PC-9 (cell line): ENCODE measurements around the gene R3HCC1L. TPM values are rescaled to one million over a fixed set of nuclear protein-coding genes. Genes with fewer than 3 reads are reported as not detected.

Experiments
- BruUV-seq: library from RNA; stranded (reverse); fragments of 400-500 nt; replicated peaks from 2 replicates; lab custom pipeline; 2021; lab: Mats Ljungman, UMichigan
- CTCF ChIA-PET: fragments of 300-600 bp; sonication (Branson Sonifier 250); formaldehyde crosslinking; loops from one replicate; lab custom pipeline; 2022; ENCODE audit warnings: antibody characterized with exemption; lab: Charles Lee
- POLR2A ChIA-PET: fragments of 300-600 bp; sonication (Branson Sonifier 250); formaldehyde crosslinking; loops from one replicate; lab custom pipeline; 2022; ENCODE audit warnings: antibody characterized with exemption; ENCODE audit not compliant: unreplicated experiment; lab: Charles Lee
- DNase-seq, 2 experiments: peaks; one replicate each; pipeline versions ENCODE4 v3.0.0 to v3.0.0-alpha.2; 2015 to 2022; ENCODE audit warnings: mixed read lengths in 1 of 2
- H2AFZ ChIP-seq: fragments of 200-600 bp; sonication (generic); 2 replicates; pipeline ENCODE4 v1.8.1; 2017; ENCODE audit warnings: antibody characterized with exemption
- H3F3A ChIP-seq: fragments of 200-600 bp; sonication (generic); 2 replicates; pipeline ENCODE4 v1.8.1; 2017; ENCODE audit warnings: antibody characterized with exemption, mild to moderate bottlenecking, low read depth; ENCODE audit not compliant: insufficient read depth
- H3K27ac ChIP-seq: fragments of 200-600 bp; sonication (generic); 2 replicates; pipeline ENCODE4 v1.6.1; 2016; ENCODE audit warnings: mixed run types
- H3K27me3 ChIP-seq: fragments of 200-600 bp; sonication (generic); 2 replicates; pipeline ENCODE4 v1.6.1; 2016; ENCODE audit warnings: low read depth, mixed run types; ENCODE audit not compliant: insufficient read depth
- H3K36me3 ChIP-seq: fragments of 200-600 bp; sonication (generic); 2 replicates; pipeline ENCODE4 v1.6.1; 2016; ENCODE audit warnings: low read depth, mixed run types
- H3K4me1 ChIP-seq: fragments of 200-600 bp; sonication (generic); replicated peaks from 2 replicates; pipeline ENCODE4 v1.6.1; 2016; ENCODE audit warnings: mixed run types; ENCODE audit not compliant: insufficient read depth
- H3K4me2 ChIP-seq: fragments of 200-600 bp; sonication (generic); 2 replicates; pipeline ENCODE4 v1.6.1; 2017; ENCODE audit warnings: mixed run types
- H3K4me3 ChIP-seq: fragments of 200-600 bp; sonication (generic); 2 replicates; pipeline ENCODE4 v1.6.1; 2016; ENCODE audit warnings: mixed run types
- H3K79me2 ChIP-seq: fragments of 200-600 bp; sonication (generic); 2 replicates; pipeline ENCODE4 v1.6.1; 2017; ENCODE audit warnings: low read depth, mixed run types
- H3K9me2 ChIP-seq: fragments of 200-600 bp; sonication (generic); 2 replicates; pipeline ENCODE4 v1.8.1; 2017; ENCODE audit warnings: mild to moderate bottlenecking; ENCODE audit not compliant: insufficient read depth
- H3K9me3 ChIP-seq: fragments of 200-600 bp; sonication (generic); 2 replicates; pipeline ENCODE4 v1.8.1; 2016; ENCODE audit warnings: low read depth; ENCODE audit not compliant: insufficient read depth
- H4K20me1 ChIP-seq: fragments of 200-600 bp; sonication (generic); 2 replicates; pipeline ENCODE4 v1.8.1; 2017; ENCODE audit not compliant: insufficient read depth
- CTCF ChIP-seq: fragments of 200-600 bp; sonication (generic); conservative IDR thresholded peaks from 2 replicates; pipeline ENCODE4 v1.6.1; 2017; ENCODE audit warnings: mixed run types, antibody characterized with exemption, mild to moderate bottlenecking, moderate library complexity
- EZH2 ChIP-seq: fragments of 200-600 bp; sonication (generic); IDR thresholded peaks from 2 replicates; pipeline ENCODE4 v1.8.0; 2017; ENCODE audit warnings: antibody characterized with exemption, low read depth
- intact Hi-C: fragments of 100-400 bp; cut with micrococcal nuclease; formaldehyde crosslinking; loops from one replicate; pipeline ENCODE4 v1.10.0; 2022; ENCODE audit not compliant: unreplicated experiment
- total RNA-seq: library from RNA; stranded (reverse); gene quantifications from 2 replicates; pipeline ENCODE4 v1.2.3, GENCODE V29; 2021

Gene R3HCC1L
- total RNA-seq, 1 experiment from 2014 or later, result 7.0 TPM

GRCh38 chr10:98193037-98193436 lies 58.6 kb downstream of the R3HCC1L start:
- Histone ChIP-seq H3K9me3 (no peaks in the 10 kb centered on the region), H3K36me3 (no peaks in the 10 kb centered on the region), H3F3A (no peaks in the 10 kb centered on the region), H3K4me3 (no peak overlapping the region), H3K27ac (no peak overlapping the region), H3K9me2 (no peaks in the 10 kb centered on the region), H3K4me1 (no peaks in the 10 kb centered on the region), H2AFZ (no peak overlapping the region), H3K4me2 (no peak overlapping the region), H3K27me3 (no peaks in the 10 kb centered on the region), H4K20me1 (no peaks in the 10 kb centered on the region), H3K79me2 (no peaks in the 10 kb centered on the region)
- BruUV-seq, result no TSS peak
- ChIA-PET CTCF (no interaction called here), POLR2A (no interaction called here)
- no peak for DNase-seq
- TF ChIP-seq CTCF (no peak), EZH2 (no peak)
- intact Hi-C loops, result no loop called here

GRCh38 chr10:98194633-98195032 lies 60.2 kb downstream of the R3HCC1L start:
- no peak for TF ChIP-seq EZH2
- no peak for TF ChIP-seq CTCF
- POLR2A ChIA-PET, result no interaction called here

GRCh38 chr10:98195120-98195519 lies 60.7 kb downstream of the R3HCC1L start:
- Histone ChIP-seq H3K4me1 (no peaks in the 10 kb centered on the region), H3K4me3 (no peak overlapping the region), H3F3A (no peaks in the 10 kb centered on the region), H3K9me3 (no peaks in the 10 kb centered on the region), H3K27ac (no peak overlapping the region), H2AFZ (no peak overlapping the region), H3K9me2 (no peaks in the 10 kb centered on the region), H3K36me3 (no peaks in the 10 kb centered on the region), H3K79me2 (no peaks in the 10 kb centered on the region), H4K20me1 (no peaks in the 10 kb centered on the region), H3K4me2 (no peak overlapping the region), H3K27me3 (no peaks in the 10 kb centered on the region)
- POLR2A ChIA-PET, result no interaction called here
- CTCF ChIA-PET, result no interaction called here
- BruUV-seq, result no TSS peak
- intact Hi-C loops, result no loop called here
- no peak for DNase-seq
- no peak for TF ChIP-seq CTCF
- no peak for TF ChIP-seq EZH2

More at GRCh38 chr10:98194633-98195032, 60.2 kb downstream of the R3HCC1L start:
- no peaks in the 10 kb centered on the region for H3K36me3 ChIP-seq
- H2AFZ ChIP-seq, result no peak overlapping the region
- intact Hi-C loops, result no loop called here
- no peaks in the 10 kb centered on the region for H3K9me2 ChIP-seq
- BruUV-seq, result no TSS peak
- no peaks in the 10 kb centered on the region for H3K27me3 ChIP-seq
- no peaks in the 10 kb centered on the region for H4K20me1 ChIP-seq
- H3F3A ChIP-seq, result no peaks in the 10 kb centered on the region
- H3K4me2 ChIP-seq, result no peak overlapping the region
- no peaks in the 10 kb centered on the region for H3K9me3 ChIP-seq
- no peaks in the 10 kb centered on the region for H3K79me2 ChIP-seq
- H3K4me1 ChIP-seq, result no peaks in the 10 kb centered on the region
- DNase-seq, result no peak
- H3K4me3 ChIP-seq, result no peak overlapping the region
- H3K27ac ChIP-seq, result no peak overlapping the region
- CTCF ChIA-PET, result no interaction called here
